Lower leg skin (tissue), 4 donors: ENCODE results near the gene TLX1. TPM values are rescaled to one million over a fixed set of nuclear protein-coding genes. Genes with fewer than 3 reads are reported as not detected.

ENCODE experiments used
- DNase-seq, 2 donors: peaks; one replicate each; pipeline ENCODE4 v3.0.0-alpha.2; 2019; ENCODE audit warnings: low spot score in 2 of 2
- H3K4me3 ChIP-seq: fragments of 200-600 bp; sonication (generic); 2 replicates; pipeline ENCODE4 v1.5.1; 2017; ENCODE audit warnings: mild to moderate bottlenecking, low read depth; ENCODE audit not compliant: poor library complexity, severe bottlenecking
- POLR2A ChIP-seq, 2 donors: fragments of 450-650 bp; IDR thresholded peaks; one replicate each; pipeline ENCODE4 v1.6.1; 2016 to 2017; ENCODE audit warnings: antibody characterized with exemption in 2 of 2, mild to moderate bottlenecking in 1 of 2, moderate library complexity in 1 of 2
- WGBS, 2 donors: methylation state at CpG; one replicate each; pipeline ENCODE4 v1.1.5; 2018; 5-methylcytosine and 5-hydroxymethylcytosine counted together
- intact Hi-C: fragments of 100-400 bp; cut with DNase I; formaldehyde crosslinking; loops from one replicate; pipeline ENCODE4 v1.15.0; 2023; ENCODE audit warnings: low total_unique reads
- total RNA-seq, 4 donors: library from RNA; depleted of rRNA; stranded (reverse); fragments of >200 nt; gene quantifications; one replicate each; pipeline ENCODE4 v1.1.0, GENCODE V29; 2016
- TF ChIP-seq, protein P1 (sequence below), 3 donors: fragments of 450-650 bp; IDR thresholded peaks; one replicate each; pipeline ENCODE4 v1.5.1; 2016; ENCODE audit warnings: antibody characterized with exemption in 3 of 3, mild to moderate bottlenecking in 3 of 3, moderate library complexity in 2 of 3

TLX1 gene
- total RNA-seq, 4 donors from 2014 or later: 0.15 to 0.25 TPM; not detected in 2

DNA sequence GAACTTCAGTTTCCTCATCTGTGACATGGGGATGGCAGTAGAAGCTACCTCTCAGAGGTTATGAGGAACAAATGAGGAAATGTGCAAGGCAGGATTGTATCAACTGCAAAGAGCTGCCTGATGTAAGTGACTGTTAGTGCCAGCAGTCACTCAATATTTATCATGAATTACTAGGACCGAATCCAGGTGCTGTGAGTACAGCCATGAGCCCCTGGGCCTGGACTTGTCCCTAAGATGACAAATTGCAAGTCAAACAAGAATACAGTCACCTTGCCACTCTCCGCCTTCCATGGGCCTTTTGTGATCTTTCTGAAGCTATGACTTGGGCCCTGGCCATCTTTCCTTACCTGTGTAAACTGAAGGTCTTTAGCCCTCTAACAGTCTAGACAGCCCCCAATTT is 27.7 kb upstream of the TLX1 start:
- no peak for TF ChIP-seq POLR2A (IDR thresholded peaks at IDR 0.05)
- TF ChIP-seq, protein P1, sequence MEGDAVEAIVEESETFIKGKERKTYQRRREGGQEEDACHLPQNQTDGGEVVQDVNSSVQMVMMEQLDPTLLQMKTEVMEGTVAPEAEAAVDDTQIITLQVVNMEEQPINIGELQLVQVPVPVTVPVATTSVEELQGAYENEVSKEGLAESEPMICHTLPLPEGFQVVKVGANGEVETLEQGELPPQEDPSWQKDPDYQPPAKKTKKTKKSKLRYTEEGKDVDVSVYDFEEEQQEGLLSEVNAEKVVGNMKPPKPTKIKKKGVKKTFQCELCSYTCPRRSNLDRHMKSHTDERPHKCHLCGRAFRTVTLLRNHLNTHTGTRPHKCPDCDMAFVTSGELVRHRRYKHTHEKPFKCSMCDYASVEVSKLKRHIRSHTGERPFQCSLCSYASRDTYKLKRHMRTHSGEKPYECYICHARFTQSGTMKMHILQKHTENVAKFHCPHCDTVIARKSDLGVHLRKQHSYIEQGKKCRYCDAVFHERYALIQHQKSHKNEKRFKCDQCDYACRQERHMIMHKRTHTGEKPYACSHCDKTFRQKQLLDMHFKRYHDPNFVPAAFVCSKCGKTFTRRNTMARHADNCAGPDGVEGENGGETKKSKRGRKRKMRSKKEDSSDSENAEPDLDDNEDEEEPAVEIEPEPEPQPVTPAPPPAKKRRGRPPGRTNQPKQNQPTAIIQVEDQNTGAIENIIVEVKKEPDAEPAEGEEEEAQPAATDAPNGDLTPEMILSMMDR (IDR thresholded peaks at IDR 0.05): no peak
- no peak overlapping the region for H3K4me3 ChIP-seq
- no peak for DNase-seq
- intact Hi-C loops: no loop called here
- 60 to 81% methylated on average over 2 of the region's 2 CpGs for WGBS, 2 donors

DNA sequence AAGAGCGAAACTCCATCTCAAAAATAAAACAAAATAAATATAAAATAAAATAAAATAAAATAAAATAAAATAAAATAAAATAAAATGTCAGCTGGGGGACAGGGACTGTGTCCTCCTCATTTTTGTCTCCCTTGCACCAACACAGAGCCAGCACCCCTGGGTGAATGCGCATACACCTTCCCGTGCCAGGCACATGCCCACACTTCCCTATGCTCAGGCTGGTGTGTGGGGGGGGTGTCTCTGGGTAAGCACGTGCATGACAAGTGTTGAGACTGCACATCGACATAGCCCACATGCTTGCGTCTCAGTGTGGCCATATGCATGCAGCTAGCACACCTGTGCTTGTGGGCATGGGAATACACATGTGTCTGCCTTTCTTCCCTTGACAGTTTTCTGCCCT is 24.7 kb upstream of the TLX1 start:
- H3K4me3 ChIP-seq: no peak overlapping the region
- no peak for DNase-seq
- WGBS, 2 donors: 71 to 76% methylated on average over 6 of the region's 6 CpGs
- intact Hi-C loops: no loop called here
- TF ChIP-seq, protein P1 (IDR thresholded peaks at IDR 0.05): no peak
- no peak for TF ChIP-seq POLR2A (IDR thresholded peaks at IDR 0.05)

DNA sequence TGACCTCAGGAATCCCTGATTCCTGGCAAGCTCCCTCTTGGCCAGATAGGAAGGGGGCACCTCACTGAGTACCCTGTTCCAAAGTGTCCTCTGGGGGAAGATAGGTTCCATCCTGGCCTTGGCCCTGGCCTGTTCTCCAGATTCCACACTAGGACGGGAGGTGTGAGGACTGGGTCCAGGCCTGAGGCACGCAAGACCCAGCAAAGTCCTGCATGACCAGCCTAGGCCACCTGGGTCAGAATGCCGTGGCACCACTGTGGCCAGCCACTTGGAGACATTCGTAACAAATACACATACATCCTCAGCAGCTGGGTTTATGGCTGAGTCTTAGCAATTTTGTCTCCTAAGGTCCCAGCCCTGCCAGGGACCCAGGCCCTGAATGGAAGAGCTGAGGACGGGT is 23.3 kb upstream of the TLX1 start:
- DNase-seq: no peak
- WGBS, 2 donors: 96 to 98% methylated on average over 4 to 5 of the region's 5 CpGs
- TF ChIP-seq POLR2A (IDR thresholded peaks at IDR 0.05): no peak
- TF ChIP-seq, protein P1 (IDR thresholded peaks at IDR 0.05): no peak
- intact Hi-C loops: no loop called here
- no peak overlapping the region for H3K4me3 ChIP-seq

DNA sequence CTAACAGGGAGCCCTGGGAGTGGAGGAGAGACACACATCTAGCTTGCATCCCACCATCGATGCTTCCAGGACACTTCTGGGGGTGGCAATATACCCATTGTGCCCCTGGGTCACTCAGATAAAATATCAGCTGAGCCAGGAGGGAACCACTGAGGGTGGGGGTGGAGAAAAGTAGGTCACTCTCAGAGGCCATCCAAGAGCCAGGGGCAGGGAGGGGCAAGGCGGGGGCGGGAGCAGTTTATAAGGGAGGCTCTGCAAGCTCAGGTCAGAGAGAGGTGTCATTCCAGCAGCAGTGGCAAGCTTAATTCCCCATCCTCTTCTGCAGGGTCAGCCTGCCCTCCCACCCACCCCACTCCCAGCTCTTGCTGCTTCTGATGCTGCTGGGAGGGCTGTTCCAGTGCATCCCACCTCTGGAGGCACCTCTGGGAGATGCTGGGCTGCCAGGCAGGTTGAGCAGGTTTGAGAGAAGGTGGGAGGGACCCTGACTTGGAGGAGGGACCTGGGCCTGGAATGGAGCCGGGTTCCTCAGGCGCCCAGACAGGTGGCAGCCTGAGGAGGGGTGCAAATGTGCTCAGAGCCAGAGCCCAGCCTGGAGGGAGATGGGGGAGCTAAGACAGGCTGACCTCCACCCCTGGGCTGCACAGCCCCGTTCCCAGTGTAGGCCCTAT is 20.1 kb upstream of the TLX1 start:
- DNase-seq: no peak
- WGBS, 2 donors: 22 to 35% methylated on average over 6 of the region's 6 CpGs
- TF ChIP-seq POLR2A (IDR thresholded peaks at IDR 0.05): no peak
- TF ChIP-seq, protein P1 (IDR thresholded peaks at IDR 0.05): no peak
- intact Hi-C loops: no loop called here
- no peak overlapping the region for H3K4me3 ChIP-seq

DNA sequence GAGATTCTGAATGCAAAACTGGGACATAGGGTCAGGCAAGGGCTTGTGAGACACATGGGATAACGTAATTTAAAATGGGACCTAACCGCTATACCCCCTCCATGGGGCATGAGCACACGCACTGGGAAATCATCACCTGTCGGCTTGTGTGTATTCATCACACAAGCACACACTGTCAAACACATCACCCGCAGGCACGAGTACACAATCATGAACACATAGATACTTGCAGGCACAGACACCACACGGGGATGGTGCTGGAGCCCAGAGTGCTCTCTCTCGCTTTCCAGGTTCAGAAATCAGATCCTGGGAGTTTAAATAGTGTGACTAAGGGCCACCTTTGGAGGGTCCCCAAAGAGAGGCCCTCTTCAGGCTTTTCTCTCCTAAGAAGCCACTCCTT is 19.6 kb upstream of the TLX1 start:
- no peak for TF ChIP-seq POLR2A (IDR thresholded peaks at IDR 0.05)
- TF ChIP-seq, protein P1 (IDR thresholded peaks at IDR 0.05): no peak
- 62 to 63% methylated on average over 8 of the region's 8 CpGs for WGBS, 2 donors
- no peak overlapping the region for H3K4me3 ChIP-seq
- intact Hi-C loops: no loop called here
- no peak for DNase-seq
